ENCODE results near the gene PDHB. TPM values are rescaled to one million over a fixed set of nuclear protein-coding genes. Genes with fewer than 3 reads are reported as not detected.

The PDHB gene
- total and polyA plus RNA-seq, 2 of the 13 experiments (the other 11 are each of a cell fraction or from before 2014, with no cell fraction given) = 108 to 153 TPM

- TF ChIP-seq HMGXB4 (CRISPR knock-in tag; IDR thresholded peaks at IDR 0.05; ENCODE audit: borderline replicate concordance in 1 of 2, low read depth in 1 of 2) (peak; percentile 75 to 90; a peak in 3 of 4 replicates), MYPOP (CRISPR knock-in tag; IDR thresholded peaks at IDR 0.05) (no peak), ZNF737 (CRISPR knock-in tag; IDR thresholded peaks at IDR 0.05; ENCODE audit: borderline replicate concordance) (no peak), ETV6 (CRISPR knock-in tag; conservative IDR thresholded peaks at IDR 0.05) (peak; percentile 71), MTF1 (CRISPR knock-in tag; IDR thresholded peaks at IDR 0.05) (peak; percentile 29; the same call in 1 of the 2 replicates), PTBP1 (IDR thresholded peaks at IDR 0.05; ENCODE audit: low read depth, low read length, poor library complexity, severe bottlenecking) (no peak), ZNF296 (CRISPR knock-in tag; conservative IDR thresholded peaks at IDR 0.05) (no peak), SP1 (IDR thresholded peaks at IDR 0.05) (no peak), SP1 (CRISPR knock-in tag; IDR thresholded peaks at IDR 0.05) (peak; percentile 67; the same call in 1 of the 2 replicates), ZBTB14 (CRISPR knock-in tag; IDR thresholded peaks at IDR 0.05) (no peak; the same call in 1 of the 2 replicates), ZNF605 (CRISPR knock-in tag; IDR thresholded peaks at IDR 0.05) (peak; percentile 90; the same call in 1 of the 2 replicates), ZNF580 (CRISPR knock-in tag; IDR thresholded peaks at IDR 0.05; ENCODE audit: borderline replicate concordance, low read depth) (peak; percentile 94), ZNF251 (CRISPR knock-in tag; IDR thresholded peaks at IDR 0.05) (no peak), JUND (CRISPR knock-in tag; IDR thresholded peaks at IDR 0.05) (peak; percentile 29; the same call in 1 of the 2 replicates), ZNF563 (CRISPR knock-in tag; IDR thresholded peaks at IDR 0.05) (peak; percentile 94), ZNF331 (CRISPR knock-in tag; IDR thresholded peaks at IDR 0.05) (peak; percentile 76), KDM5A (IDR thresholded peaks at IDR 0.05; ENCODE audit: borderline replicate concordance, low read length) (peak; percentile 80), ZNF546 (CRISPR knock-in tag; conservative IDR thresholded peaks at IDR 0.05) (no peak), ETS1 (CRISPR knock-in tag; IDR thresholded peaks at IDR 0.05) (peak; percentile 92), NR2C2 (CRISPR knock-in tag; IDR thresholded peaks at IDR 0.05; ENCODE audit: borderline replicate concordance) (no peak; the same call in 1 of the 2 replicates), TBX2 (CRISPR knock-in tag; IDR thresholded peaks at IDR 0.05; ENCODE audit: borderline replicate concordance) (peak; percentile 92), SAFB2 (CRISPR knock-in tag; IDR thresholded peaks at IDR 0.05; ENCODE audit: borderline replicate concordance, low read depth) (peak; percentile 65; the same call in 1 of the 2 replicates), ARNT2 (CRISPR knock-in tag; IDR thresholded peaks at IDR 0.05; ENCODE audit: low read depth) (peak; percentile 77), WIZ (CRISPR knock-in tag; IDR thresholded peaks at IDR 0.05) (peak; percentile 72; the same call in 1 of the 2 replicates)
Measured at GRCh38 chr3:58433400-58434167, at the start of gene PDHB (continued).

Measured in HepG2 (cell line).